GM10248 (cell line): ENCODE data around the gene FOSL1.

Source experiments
- CTCF ChIA-PET: fragments of 300-600 bp; sonication (Branson Sonifier 250); formaldehyde crosslinking; extraction: SDS; loops from one replicate; lab custom pipeline; 2021; ENCODE audit warnings: antibody characterized with exemption; lab: Yijun Ruan, JAX
- POLR2A ChIA-PET: fragments of 350-650 bp; sonication (Branson Sonifier 250); formaldehyde crosslinking; extraction: SDS; loops from one replicate; lab custom pipeline; 2020; ENCODE audit warnings: antibody characterized with exemption; lab: Yijun Ruan, JAX
- DNase-seq: peaks from one replicate; pipeline ENCODE4 v3.0.0; 2012; ENCODE audit errors: extremely low spot score
- TF ChIP-seq, protein P1 (sequence below): IDR thresholded peaks from 2 replicates; pipeline ENCODE4 v1.5.1; 2012; ENCODE audit warnings: mild to moderate bottlenecking, low read depth; ENCODE audit errors: extremely low read depth, missing control alignments, control extremely low read depth

Gene FOSL1

GRCh38 chr11:65915101-65915820 is 15.1 kb upstream of the FOSL1 start:
- TF ChIP-seq, protein P1, sequence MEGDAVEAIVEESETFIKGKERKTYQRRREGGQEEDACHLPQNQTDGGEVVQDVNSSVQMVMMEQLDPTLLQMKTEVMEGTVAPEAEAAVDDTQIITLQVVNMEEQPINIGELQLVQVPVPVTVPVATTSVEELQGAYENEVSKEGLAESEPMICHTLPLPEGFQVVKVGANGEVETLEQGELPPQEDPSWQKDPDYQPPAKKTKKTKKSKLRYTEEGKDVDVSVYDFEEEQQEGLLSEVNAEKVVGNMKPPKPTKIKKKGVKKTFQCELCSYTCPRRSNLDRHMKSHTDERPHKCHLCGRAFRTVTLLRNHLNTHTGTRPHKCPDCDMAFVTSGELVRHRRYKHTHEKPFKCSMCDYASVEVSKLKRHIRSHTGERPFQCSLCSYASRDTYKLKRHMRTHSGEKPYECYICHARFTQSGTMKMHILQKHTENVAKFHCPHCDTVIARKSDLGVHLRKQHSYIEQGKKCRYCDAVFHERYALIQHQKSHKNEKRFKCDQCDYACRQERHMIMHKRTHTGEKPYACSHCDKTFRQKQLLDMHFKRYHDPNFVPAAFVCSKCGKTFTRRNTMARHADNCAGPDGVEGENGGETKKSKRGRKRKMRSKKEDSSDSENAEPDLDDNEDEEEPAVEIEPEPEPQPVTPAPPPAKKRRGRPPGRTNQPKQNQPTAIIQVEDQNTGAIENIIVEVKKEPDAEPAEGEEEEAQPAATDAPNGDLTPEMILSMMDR: no peak
- ChIA-PET CTCF (interaction anchor here (1.2 to 1.7 kb wide), 4 partner anchors 23 to 523 kb away, joined by 3 to 7 read pairs (median 4); partner anchors contain the start of genes CCDC85B and MRPL11), POLR2A (interaction anchor here (1.2 kb wide), 1 partner anchor 23 kb away, joined by 4 read pairs; no protein-coding TSS in a partner anchor)
- DNase-seq: no peak

GRCh38 chr11:65912845-65913244 is 12.7 kb upstream of the FOSL1 start:
- TF ChIP-seq, protein P1: no peak
- POLR2A ChIA-PET: no interaction called here
- DNase-seq: peak; percentile 52
- CTCF ChIA-PET: interaction anchor here (1.0 to 2.9 kb wide), 6 partner anchors 10 to 201 kb away, joined by 3 to 15 read pairs (median 6); partner anchors contain the start of genes FIBP and KAT5

DNA sequence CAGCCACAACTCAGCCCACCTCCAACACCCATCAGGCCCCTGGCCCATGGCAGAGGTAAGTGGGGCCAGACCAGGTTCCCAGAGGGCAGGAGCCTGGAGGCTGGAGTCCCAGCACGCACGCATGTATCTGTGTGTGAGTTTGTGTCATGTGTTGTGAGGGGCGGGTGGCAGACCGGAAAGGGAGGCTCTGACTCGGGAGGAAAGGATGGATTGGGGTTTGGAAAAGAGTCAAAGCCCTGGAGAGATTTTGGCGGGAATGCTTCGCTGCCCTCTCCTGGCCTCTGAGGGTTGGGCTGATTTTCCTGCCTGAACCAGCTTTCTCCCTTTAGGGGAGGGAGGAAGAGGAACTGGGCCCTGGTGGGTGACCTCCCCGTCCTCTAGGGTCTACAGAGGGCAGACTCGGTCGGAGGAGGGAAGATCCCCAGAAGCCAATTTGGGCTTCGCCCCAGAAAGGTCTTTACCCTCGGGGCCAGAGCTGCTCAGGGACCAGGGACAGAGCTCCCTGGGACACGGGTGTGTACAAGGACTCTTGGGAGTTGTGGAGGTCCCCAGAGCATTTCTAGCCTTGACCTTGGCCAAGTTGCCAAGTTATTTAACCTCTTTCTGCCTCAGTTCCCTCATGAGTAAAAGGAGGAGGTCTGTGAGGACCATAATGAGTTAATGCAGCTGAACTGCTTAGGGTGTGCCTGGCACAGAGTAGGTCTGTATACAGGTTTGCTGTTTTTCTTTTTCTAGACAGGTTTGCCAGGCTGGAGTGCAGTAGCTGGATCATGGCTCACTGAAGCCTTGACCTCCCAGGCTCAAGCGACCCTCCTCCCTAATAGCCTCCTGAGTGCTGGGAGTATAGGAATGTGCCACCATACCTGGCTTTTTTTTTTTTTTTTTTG is 11.7 kb upstream of the FOSL1 start:
- TF ChIP-seq, protein P1: no peak
- CTCF ChIA-PET: interaction anchor here (0.8 to 2.9 kb wide), 8 partner anchors 11 to 200 kb away, joined by 3 to 15 read pairs (median 4); partner anchors contain the start of genes FIBP, FOSL1 and KAT5
- DNase-seq: no peak
- POLR2A ChIA-PET: interaction anchor here (0.5 kb wide), 1 partner anchor 89 kb away, joined by 3 read pairs; no protein-coding TSS in a partner anchor

- CTCF ChIA-PET: interaction anchor here (1.1 to 3.3 kb wide), 5 partner anchors 7 to 128 kb away, joined by 3 to 12 read pairs (median 5); partner anchors contain the start of genes FIBP and FOSL1
- DNase-seq: no peak
- POLR2A ChIA-PET: interaction anchor here (0.7 kb wide), 1 partner anchor 18 kb away, joined by 4 read pairs; no protein-coding TSS in a partner anchor
- TF ChIP-seq, protein P1: no peak
Observed at GRCh38 chr11:65907878-65908277, 7.7 kb upstream of the FOSL1 start.

DNA sequence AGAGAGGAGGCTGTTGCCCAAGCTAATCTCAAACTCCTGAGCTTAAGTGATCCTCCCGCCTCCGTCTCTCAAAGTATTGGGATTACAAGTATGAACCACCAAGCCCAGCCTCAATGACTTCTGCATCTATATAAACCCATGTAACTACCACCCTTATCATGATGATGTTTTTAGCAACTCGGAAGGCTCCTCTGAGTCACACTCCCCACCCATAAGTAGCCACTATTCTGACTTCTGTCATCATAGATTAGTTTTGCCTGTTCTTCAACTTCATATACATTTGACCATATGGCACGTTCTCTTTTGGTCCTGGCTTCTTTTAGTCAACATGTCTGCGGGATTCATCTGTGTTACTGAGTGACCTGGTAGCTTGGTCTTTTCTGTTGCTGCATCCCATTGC is 6.4 kb upstream of the FOSL1 start:
- TF ChIP-seq, protein P1: no peak
- no peak for DNase-seq
- POLR2A ChIA-PET: no interaction called here
- CTCF ChIA-PET: interaction anchor here (1.2 to 8.0 kb wide), 5 partner anchors 11 to 47 kb away, joined by 3 to 80 read pairs (median 5); partner anchors contain the start of genes CCDC85B and FIBP

DNA sequence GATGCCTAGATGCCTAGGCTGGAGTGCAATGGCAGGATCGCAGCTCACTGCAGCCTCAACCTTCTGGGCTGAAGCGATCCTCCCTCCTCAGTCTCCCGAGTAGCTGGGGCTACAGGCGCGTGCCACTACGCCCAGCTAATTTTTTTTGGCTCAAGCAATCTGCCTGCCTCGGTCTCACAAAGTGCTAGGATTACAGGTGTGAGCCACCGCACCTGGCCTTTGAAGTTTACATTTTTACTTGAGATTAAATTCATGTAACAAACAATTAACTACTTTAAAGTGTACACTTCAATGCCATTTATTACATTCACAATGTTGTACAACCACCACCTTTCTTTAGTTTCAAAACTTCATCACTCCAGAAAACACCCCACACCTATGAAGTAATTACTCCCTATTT is 3.5 kb upstream of the FOSL1 start:
- CTCF ChIA-PET: interaction anchor here (4.8 to 8.0 kb wide), 2 partner anchors 12 to 18 kb away, joined by 29 to 80 read pairs; partner anchors contain the start of genes CCDC85B and FIBP
- DNase-seq: no peak
- TF ChIP-seq, protein P1: no peak
- POLR2A ChIA-PET: no interaction called here
